Body of pancreas (tissue), 4 donors: ENCODE measurements around the gene SUDS3.

Experiments
- POLR2A ChIP-seq, 3 donors: fragments of 450-650 bp; IDR thresholded peaks; one replicate each; pipeline ENCODE4 v1.6.1; 2016; ENCODE audit warnings: antibody characterized with exemption in 3 of 3, mild to moderate bottlenecking in 2 of 3
- TF ChIP-seq, protein P1 (sequence below), 7 experiments: fragments of 450-650 bp in 4 of 7; fragments of 200-600 bp in 3 of 7; sonication (generic) in 3 of 7; IDR thresholded peaks; one replicate each; pipeline ENCODE4 v1.5.1; 2016 to 2019; ENCODE audit warnings: antibody characterized with exemption in 7 of 7

DNA sequence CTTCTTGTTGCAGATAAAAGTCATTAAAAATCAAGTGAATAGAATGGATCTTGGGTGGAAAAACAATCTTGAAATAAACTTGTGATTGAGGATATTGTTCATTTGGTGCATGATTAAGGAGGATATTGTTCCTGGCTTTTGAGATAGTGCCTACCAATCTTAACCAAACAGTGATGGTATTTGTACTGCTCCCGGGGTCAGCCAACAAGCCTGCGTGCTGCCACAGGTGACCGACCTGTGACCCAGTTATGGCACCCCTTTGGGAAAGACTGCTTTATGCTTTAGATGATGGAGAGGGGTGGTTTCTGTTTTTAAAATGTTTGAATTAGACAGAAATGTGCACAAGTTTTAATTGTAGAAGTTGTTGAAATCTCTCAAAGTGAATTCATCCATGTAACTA lies 41.6 kb downstream of the SUDS3 start:
- TF ChIP-seq, protein P1, sequence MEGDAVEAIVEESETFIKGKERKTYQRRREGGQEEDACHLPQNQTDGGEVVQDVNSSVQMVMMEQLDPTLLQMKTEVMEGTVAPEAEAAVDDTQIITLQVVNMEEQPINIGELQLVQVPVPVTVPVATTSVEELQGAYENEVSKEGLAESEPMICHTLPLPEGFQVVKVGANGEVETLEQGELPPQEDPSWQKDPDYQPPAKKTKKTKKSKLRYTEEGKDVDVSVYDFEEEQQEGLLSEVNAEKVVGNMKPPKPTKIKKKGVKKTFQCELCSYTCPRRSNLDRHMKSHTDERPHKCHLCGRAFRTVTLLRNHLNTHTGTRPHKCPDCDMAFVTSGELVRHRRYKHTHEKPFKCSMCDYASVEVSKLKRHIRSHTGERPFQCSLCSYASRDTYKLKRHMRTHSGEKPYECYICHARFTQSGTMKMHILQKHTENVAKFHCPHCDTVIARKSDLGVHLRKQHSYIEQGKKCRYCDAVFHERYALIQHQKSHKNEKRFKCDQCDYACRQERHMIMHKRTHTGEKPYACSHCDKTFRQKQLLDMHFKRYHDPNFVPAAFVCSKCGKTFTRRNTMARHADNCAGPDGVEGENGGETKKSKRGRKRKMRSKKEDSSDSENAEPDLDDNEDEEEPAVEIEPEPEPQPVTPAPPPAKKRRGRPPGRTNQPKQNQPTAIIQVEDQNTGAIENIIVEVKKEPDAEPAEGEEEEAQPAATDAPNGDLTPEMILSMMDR (IDR thresholded peaks at IDR 0.05), result no peak
- TF ChIP-seq POLR2A (IDR thresholded peaks at IDR 0.05), result no peak
